Measurements from ENCODE around the gene IL21R.
A peak's percentile ranks its signal among the peaks of the same experiment; 100 is the strongest.

Gene IL21R

GRCh38 chr16:27464626-27465482 is 62.9 kb downstream of the IL21R start:
- TF ChIP-seq GLIS2 (tag by site-specific recombination; IDR thresholded peaks at IDR 0.05): 0 out of 2 replicates have a peak, but pooled peaks have one; percentile 10
- TF ChIP-seq ZNF433 (tag by site-specific recombination; IDR thresholded peaks at IDR 0.05; ENCODE audit: low read depth): no peak
- ChIA-PET POLR2A (no interaction called here), CTCF (no interaction called here)
- Histone ChIP-seq H3K4me3 (ENCODE audit: low read depth, low read length) (no peak overlapping the region), H3K27ac (ENCODE audit: extremely low read depth, low read depth, low read length) (no peak overlapping the region), H3K9me3 (ENCODE audit: control insufficient read depth, insufficient read depth, low read depth, low read length) (no peaks in the 10 kb centered on the region), H3K36me3 (ENCODE audit: control insufficient read depth in 2 of 2, insufficient read depth in 1 of 2, low read length in 2 of 2) (peaks cover 12 to 97% of the 10 kb centered on the region in 2 experiments; a peak in 2 of 3 replicates), H3K4me1 (ENCODE audit: control insufficient read depth, insufficient read depth, low read length) (no peaks in the 10 kb centered on the region)

GRCh38 chr16:27465483-27465879 is 63.5 kb downstream of the IL21R start:
- POLR2A ChIA-PET: interaction anchor here (0.7 kb wide), 1 partner anchor 84 kb away, joined by 3 read pairs; no protein-coding TSS in a partner anchor
- no peak for TF ChIP-seq SP3 (tag by site-specific recombination; IDR thresholded peaks at IDR 0.05)
- TF ChIP-seq ZNF19 (tag by site-specific recombination; IDR thresholded peaks at IDR 0.05; ENCODE audit: low read depth): no peak
- TF ChIP-seq ZNF2 (tag by site-specific recombination; IDR thresholded peaks at IDR 0.05): no peak
- TF ChIP-seq ZNF133 (tag by site-specific recombination; IDR thresholded peaks at IDR 0.05): no peak
- TF ChIP-seq ZNF704 (tag by site-specific recombination; IDR thresholded peaks at IDR 0.05): no peak
- TF ChIP-seq ZNF660 (tag by site-specific recombination; IDR thresholded peaks at IDR 0.05): no peak
- TF ChIP-seq PRDM4 (tag by site-specific recombination; IDR thresholded peaks at IDR 0.05): no peak
- TF ChIP-seq KLF16 (tag by site-specific recombination; IDR thresholded peaks at IDR 0.05): no peak
- no peak for TF ChIP-seq ZNF140 (tag by site-specific recombination; IDR thresholded peaks at IDR 0.05)
- TF ChIP-seq EGR2 (tag by site-specific recombination; IDR thresholded peaks at IDR 0.05; ENCODE audit: low read depth): no peak
- no peak for TF ChIP-seq ZNF239 (tag by site-specific recombination; IDR thresholded peaks at IDR 0.05)
- TF ChIP-seq ZNF768 (tag by site-specific recombination; IDR thresholded peaks at IDR 0.05): no peak
- TF ChIP-seq ZBTB1 (tag by site-specific recombination; IDR thresholded peaks at IDR 0.05): no peak

GRCh38 chr16:27468941-27469531 is 67.1 kb downstream of the IL21R start:
- Histone ChIP-seq H3K36me3 (ENCODE audit: control insufficient read depth in 2 of 2, insufficient read depth in 1 of 2, low read length in 2 of 2) (peaks cover 12 to 99% of the 10 kb centered on the region in 2 experiments; a peak in 2 of 3 replicates), H3K4me3 (ENCODE audit: low read depth, low read length) (no peak overlapping the region), H3K27ac (ENCODE audit: extremely low read depth, low read depth, low read length) (no peak overlapping the region), H3K4me1 (ENCODE audit: control insufficient read depth, insufficient read depth, low read length) (no peaks in the 10 kb centered on the region), H3K9me3 (ENCODE audit: control insufficient read depth, insufficient read depth, low read depth, low read length) (no peaks in the 10 kb centered on the region)
- peak; percentile 27; the same call in 1 of the 2 replicates for TF ChIP-seq ZNF513 (tag by site-specific recombination; IDR thresholded peaks at IDR 0.05)
- TF ChIP-seq ZNF169 (tag by site-specific recombination; IDR thresholded peaks at IDR 0.05): no peak
- POLR2A ChIA-PET: no interaction called here
- CTCF ChIA-PET: no interaction called here

More at GRCh38 chr16:27465483-27465879, 63.5 kb downstream of the IL21R start:
- Histone ChIP-seq H3K36me3 (ENCODE audit: control insufficient read depth in 2 of 2, insufficient read depth in 1 of 2, low read length in 2 of 2) (peaks cover 12 to 99% of the 10 kb centered on the region in 2 experiments; a peak in 2 of 3 replicates), H3K4me1 (ENCODE audit: control insufficient read depth, insufficient read depth, low read length) (no peaks in the 10 kb centered on the region), H3K27ac (ENCODE audit: extremely low read depth, low read depth, low read length) (no peak overlapping the region), H3K4me3 (ENCODE audit: low read depth, low read length) (no peak overlapping the region), H3K9me3 (ENCODE audit: control insufficient read depth, insufficient read depth, low read depth, low read length) (no peaks in the 10 kb centered on the region)
- CTCF ChIA-PET: no interaction called here

Measured in HEK293 (cell line).